ENCODE data around the gene CNTN4. TPM values are rescaled to one million over a fixed set of nuclear protein-coding genes. Genes with fewer than 3 reads are reported as not detected.

Gene CNTN4
- total RNA-seq, 1 experiment from 2014 or later = not detected

DNA sequence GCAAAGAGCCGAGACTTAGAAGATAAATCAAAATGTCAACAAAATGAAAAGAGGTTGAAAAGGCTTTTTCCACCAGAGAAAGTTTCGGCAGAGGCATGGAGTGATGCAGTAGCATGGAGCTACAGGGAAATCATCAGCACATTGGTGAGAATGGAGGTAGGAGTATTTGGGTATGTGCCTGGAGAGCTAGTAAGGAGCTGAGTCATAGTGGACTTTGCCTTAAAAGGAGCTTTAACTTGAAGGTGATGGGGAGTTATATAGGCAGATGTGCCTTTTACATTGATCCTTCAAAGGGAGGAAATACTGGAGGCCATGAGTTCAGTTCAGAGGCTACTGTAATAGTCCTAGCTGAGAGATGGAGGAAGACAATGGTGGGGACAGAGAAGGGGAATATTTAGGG lies 967.2 kb downstream of the CNTN4 start:
- ChIA-PET CTCF (no interaction called here), POLR2A (no interaction called here)
- H3K27me3 Mint-ChIP-seq (ENCODE audit: low read depth) = peaks cover 2% of the 10 kb centered on the region; the same call in 1 of the 2 replicates
- peaks cover 59% of the 10 kb centered on the region for H3K9me3 Mint-ChIP-seq
- no peak overlapping the region for H3K27ac Mint-ChIP-seq
- no peak overlapping the region for H3K4me3 Mint-ChIP-seq
- DNase-seq (ENCODE audit: low spot score) (no peak), ATAC-seq (no peak)
- no peak for TF ChIP-seq NFE2L1 (CRISPR knock-in tag; IDR thresholded peaks at IDR 0.05)
- no peak for TF ChIP-seq SP1 (CRISPR knock-in tag; conservative IDR thresholded peaks at IDR 0.05)
- TF ChIP-seq ESRRA (CRISPR knock-in tag; IDR thresholded peaks at IDR 0.05; ENCODE audit: borderline replicate concordance) = no peak
- TF ChIP-seq SMAD4 (CRISPR knock-in tag; IDR thresholded peaks at IDR 0.05) = no peak
- TF ChIP-seq NR2C2 (CRISPR knock-in tag; IDR thresholded peaks at IDR 0.05) = no peak
- peaks cover 49% of the 10 kb centered on the region for H3K36me3 Mint-ChIP-seq
- H3K4me1 Mint-ChIP-seq = peaks cover 9% of the 10 kb centered on the region

DNA sequence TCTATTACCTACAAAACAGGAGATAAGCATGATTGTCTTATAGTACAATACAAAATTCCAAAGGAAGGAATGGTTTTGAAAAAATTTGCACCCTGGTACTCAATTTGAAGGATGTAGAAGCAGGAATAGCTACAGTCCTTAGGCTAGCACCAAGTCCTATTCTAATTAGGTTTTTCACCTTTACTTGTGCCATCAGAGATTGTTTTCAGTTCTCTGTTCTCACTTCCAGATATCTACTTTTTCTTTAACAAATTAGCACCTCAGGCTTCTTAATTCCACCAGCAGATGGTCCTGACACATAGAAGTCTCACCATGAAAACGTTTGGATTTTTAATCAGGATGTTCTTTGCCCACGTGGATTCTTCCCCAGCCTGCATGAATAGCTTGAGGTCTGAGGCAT lies 967.7 kb downstream of the CNTN4 start:
- no peak overlapping the region for H3K27ac Mint-ChIP-seq
- POLR2A ChIA-PET = no interaction called here
- peaks cover 58% of the 10 kb centered on the region for H3K9me3 Mint-ChIP-seq
- ATAC-seq (no peak), DNase-seq (ENCODE audit: low spot score) (no peak)
- CTCF ChIA-PET = no interaction called here
- no peak overlapping the region for H3K4me3 Mint-ChIP-seq
- peaks cover 4% of the 10 kb centered on the region for H3K4me1 Mint-ChIP-seq
- TF ChIP-seq TCF7 (CRISPR knock-in tag; IDR thresholded peaks at IDR 0.05; ENCODE audit: low read depth) = no peak
- TF ChIP-seq, protein P1, sequence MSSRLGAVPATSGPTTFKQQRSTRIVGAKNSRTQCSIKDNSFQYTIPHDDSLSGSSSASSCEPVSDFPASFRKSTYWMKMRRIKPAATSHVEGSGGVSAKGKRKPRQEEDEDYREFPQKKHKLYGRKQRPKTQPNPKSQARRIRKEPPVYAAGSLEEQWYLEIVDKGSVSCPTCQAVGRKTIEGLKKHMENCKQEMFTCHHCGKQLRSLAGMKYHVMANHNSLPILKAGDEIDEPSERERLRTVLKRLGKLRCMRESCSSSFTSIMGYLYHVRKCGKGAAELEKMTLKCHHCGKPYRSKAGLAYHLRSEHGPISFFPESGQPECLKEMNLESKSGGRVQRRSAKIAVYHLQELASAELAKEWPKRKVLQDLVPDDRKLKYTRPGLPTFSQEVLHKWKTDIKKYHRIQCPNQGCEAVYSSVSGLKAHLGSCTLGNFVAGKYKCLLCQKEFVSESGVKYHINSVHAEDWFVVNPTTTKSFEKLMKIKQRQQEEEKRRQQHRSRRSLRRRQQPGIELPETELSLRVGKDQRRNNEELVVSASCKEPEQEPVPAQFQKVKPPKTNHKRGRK (CRISPR knock-in tag; IDR thresholded peaks at IDR 0.05; ENCODE audit: borderline replicate concordance) = no peak
- TF ChIP-seq, protein P2, sequence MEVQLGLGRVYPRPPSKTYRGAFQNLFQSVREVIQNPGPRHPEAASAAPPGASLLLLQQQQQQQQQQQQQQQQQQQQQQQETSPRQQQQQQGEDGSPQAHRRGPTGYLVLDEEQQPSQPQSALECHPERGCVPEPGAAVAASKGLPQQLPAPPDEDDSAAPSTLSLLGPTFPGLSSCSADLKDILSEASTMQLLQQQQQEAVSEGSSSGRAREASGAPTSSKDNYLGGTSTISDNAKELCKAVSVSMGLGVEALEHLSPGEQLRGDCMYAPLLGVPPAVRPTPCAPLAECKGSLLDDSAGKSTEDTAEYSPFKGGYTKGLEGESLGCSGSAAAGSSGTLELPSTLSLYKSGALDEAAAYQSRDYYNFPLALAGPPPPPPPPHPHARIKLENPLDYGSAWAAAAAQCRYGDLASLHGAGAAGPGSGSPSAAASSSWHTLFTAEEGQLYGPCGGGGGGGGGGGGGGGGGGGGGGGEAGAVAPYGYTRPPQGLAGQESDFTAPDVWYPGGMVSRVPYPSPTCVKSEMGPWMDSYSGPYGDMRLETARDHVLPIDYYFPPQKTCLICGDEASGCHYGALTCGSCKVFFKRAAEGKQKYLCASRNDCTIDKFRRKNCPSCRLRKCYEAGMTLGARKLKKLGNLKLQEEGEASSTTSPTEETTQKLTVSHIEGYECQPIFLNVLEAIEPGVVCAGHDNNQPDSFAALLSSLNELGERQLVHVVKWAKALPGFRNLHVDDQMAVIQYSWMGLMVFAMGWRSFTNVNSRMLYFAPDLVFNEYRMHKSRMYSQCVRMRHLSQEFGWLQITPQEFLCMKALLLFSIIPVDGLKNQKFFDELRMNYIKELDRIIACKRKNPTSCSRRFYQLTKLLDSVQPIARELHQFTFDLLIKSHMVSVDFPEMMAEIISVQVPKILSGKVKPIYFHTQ (CRISPR knock-in tag; IDR thresholded peaks at IDR 0.05) = no peak
- TF ChIP-seq, protein P3, sequence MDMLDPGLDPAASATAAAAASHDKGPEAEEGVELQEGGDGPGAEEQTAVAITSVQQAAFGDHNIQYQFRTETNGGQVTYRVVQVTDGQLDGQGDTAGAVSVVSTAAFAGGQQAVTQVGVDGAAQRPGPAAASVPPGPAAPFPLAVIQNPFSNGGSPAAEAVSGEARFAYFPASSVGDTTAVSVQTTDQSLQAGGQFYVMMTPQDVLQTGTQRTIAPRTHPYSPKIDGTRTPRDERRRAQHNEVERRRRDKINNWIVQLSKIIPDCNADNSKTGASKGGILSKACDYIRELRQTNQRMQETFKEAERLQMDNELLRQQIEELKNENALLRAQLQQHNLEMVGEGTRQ (CRISPR knock-in tag; IDR thresholded peaks at IDR 0.05) = no peak
- TF ChIP-seq, protein P4, sequence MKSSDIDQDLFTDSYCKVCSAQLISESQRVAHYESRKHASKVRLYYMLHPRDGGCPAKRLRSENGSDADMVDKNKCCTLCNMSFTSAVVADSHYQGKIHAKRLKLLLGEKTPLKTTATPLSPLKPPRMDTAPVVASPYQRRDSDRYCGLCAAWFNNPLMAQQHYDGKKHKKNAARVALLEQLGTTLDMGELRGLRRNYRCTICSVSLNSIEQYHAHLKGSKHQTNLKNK (CRISPR knock-in tag; IDR thresholded peaks at IDR 0.05) = no peak
- TF ChIP-seq, protein P5, sequence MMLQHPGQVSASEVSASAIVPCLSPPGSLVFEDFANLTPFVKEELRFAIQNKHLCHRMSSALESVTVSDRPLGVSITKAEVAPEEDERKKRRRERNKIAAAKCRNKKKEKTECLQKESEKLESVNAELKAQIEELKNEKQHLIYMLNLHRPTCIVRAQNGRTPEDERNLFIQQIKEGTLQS (CRISPR knock-in tag; conservative IDR thresholded peaks at IDR 0.05) = no peak
- no peak for TF ChIP-seq TP53 (CRISPR knock-in tag; IDR thresholded peaks at IDR 0.05)
- TF ChIP-seq, protein P6, sequence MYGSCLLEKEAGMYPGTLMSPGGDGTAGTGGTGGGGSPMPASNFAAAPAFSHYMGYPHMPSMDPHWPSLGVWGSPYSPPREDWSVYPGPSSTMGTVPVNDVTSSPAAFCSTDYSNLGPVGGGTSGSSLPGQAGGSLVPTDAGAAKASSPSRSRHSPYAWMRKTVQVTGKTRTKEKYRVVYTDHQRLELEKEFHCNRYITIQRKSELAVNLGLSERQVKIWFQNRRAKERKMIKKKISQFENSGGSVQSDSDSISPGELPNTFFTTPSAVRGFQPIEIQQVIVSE (CRISPR knock-in tag; IDR thresholded peaks at IDR 0.05; ENCODE audit: borderline replicate concordance) = no peak
- TF ChIP-seq, protein P7, sequence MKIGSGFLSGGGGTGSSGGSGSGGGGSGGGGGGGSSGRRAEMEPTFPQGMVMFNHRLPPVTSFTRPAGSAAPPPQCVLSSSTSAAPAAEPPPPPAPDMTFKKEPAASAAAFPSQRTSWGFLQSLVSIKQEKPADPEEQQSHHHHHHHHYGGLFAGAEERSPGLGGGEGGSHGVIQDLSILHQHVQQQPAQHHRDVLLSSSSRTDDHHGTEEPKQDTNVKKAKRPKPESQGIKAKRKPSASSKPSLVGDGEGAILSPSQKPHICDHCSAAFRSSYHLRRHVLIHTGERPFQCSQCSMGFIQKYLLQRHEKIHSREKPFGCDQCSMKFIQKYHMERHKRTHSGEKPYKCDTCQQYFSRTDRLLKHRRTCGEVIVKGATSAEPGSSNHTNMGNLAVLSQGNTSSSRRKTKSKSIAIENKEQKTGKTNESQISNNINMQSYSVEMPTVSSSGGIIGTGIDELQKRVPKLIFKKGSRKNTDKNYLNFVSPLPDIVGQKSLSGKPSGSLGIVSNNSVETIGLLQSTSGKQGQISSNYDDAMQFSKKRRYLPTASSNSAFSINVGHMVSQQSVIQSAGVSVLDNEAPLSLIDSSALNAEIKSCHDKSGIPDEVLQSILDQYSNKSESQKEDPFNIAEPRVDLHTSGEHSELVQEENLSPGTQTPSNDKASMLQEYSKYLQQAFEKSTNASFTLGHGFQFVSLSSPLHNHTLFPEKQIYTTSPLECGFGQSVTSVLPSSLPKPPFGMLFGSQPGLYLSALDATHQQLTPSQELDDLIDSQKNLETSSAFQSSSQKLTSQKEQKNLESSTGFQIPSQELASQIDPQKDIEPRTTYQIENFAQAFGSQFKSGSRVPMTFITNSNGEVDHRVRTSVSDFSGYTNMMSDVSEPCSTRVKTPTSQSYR (CRISPR knock-in tag; IDR thresholded peaks at IDR 0.05) = no peak
- no peak for TF ChIP-seq NR1H2 (CRISPR knock-in tag; IDR thresholded peaks at IDR 0.05)
- TF ChIP-seq, protein P8, sequence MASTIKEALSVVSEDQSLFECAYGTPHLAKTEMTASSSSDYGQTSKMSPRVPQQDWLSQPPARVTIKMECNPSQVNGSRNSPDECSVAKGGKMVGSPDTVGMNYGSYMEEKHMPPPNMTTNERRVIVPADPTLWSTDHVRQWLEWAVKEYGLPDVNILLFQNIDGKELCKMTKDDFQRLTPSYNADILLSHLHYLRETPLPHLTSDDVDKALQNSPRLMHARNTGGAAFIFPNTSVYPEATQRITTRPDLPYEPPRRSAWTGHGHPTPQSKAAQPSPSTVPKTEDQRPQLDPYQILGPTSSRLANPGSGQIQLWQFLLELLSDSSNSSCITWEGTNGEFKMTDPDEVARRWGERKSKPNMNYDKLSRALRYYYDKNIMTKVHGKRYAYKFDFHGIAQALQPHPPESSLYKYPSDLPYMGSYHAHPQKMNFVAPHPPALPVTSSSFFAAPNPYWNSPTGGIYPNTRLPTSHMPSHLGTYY (CRISPR knock-in tag; IDR thresholded peaks at IDR 0.05) = no peak
- no peak for TF ChIP-seq TEAD4 (CRISPR knock-in tag; IDR thresholded peaks at IDR 0.05)
- TF ChIP-seq ZNF396 (CRISPR knock-in tag; IDR thresholded peaks at IDR 0.05; ENCODE audit: borderline replicate concordance) = no peak
- H3K27me3 Mint-ChIP-seq (ENCODE audit: low read depth) = peaks cover 2% of the 10 kb centered on the region; the same call in 1 of the 2 replicates
- H3K36me3 Mint-ChIP-seq = peaks cover 47% of the 10 kb centered on the region
